Gastrocnemius medialis (tissue), 4 donors: Measurements from ENCODE around the gene PI16.

ENCODE experiments used
- POLR2A ChIP-seq, 2 donors: fragments of 450-650 bp; IDR thresholded peaks; one replicate each; pipeline ENCODE4 v1.6.1; 2017; ENCODE audit warnings: antibody characterized with exemption in 2 of 2, mild to moderate bottlenecking in 2 of 2, moderate library complexity in 2 of 2
- TF ChIP-seq, protein P1 (sequence below), 5 experiments: fragments of 450-650 bp in 3 of 5; fragments of 200-600 bp in 2 of 5; sonication (generic) in 2 of 5; IDR thresholded peaks in 4 of 5; conservative IDR thresholded peaks in 1 of 5; 1 replicate in 4 of 5; 2 replicates in 1 of 5; pipeline ENCODE4 v1.5.1; 2016 to 2019; ENCODE audit warnings: antibody characterized with exemption in 5 of 5, mild to moderate bottlenecking in 3 of 5, moderate library complexity in 3 of 5

DNA sequence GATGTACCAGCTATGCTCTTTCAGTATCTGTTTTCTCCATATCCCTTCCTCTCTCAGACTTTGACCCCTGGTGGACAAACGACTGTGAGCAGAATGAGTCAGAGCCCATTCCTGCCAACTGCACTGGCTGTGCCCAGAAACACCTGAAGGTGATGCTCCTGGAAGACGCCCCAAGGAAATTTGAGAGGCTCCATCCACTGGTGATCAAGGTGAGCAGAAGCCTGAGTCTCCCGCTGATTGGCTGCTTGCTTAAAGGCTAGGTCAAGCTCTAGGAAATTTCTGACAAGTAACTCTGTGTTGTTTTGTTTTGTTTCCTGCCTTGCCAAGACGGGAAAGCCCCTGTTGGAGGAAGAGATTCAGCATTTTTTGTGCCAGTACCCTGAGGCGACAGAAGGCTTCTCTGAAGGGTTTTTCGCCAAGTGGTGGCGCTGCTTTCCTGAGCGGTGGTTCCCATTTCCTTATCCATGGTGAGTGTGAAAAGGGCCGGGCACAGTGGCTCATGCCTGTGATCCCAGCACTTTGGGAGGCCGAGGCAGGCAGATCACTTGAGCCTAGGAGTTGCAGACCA is 40.2 kb upstream of the PI16 start:
- TF ChIP-seq, protein P1, sequence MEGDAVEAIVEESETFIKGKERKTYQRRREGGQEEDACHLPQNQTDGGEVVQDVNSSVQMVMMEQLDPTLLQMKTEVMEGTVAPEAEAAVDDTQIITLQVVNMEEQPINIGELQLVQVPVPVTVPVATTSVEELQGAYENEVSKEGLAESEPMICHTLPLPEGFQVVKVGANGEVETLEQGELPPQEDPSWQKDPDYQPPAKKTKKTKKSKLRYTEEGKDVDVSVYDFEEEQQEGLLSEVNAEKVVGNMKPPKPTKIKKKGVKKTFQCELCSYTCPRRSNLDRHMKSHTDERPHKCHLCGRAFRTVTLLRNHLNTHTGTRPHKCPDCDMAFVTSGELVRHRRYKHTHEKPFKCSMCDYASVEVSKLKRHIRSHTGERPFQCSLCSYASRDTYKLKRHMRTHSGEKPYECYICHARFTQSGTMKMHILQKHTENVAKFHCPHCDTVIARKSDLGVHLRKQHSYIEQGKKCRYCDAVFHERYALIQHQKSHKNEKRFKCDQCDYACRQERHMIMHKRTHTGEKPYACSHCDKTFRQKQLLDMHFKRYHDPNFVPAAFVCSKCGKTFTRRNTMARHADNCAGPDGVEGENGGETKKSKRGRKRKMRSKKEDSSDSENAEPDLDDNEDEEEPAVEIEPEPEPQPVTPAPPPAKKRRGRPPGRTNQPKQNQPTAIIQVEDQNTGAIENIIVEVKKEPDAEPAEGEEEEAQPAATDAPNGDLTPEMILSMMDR (IDR thresholded peaks at IDR 0.05 in 4 of 5, conservative IDR thresholded peaks at IDR 0.05 in 1 of 5) = peak in 2 of 5 experiments; percentile 16 to 28
- TF ChIP-seq POLR2A (IDR thresholded peaks at IDR 0.05) = no peak
